DND-41 (cell line): ENCODE results near the gene SLC10A7.

ENCODE experiments used
- EZH2 ChIP-seq: IDR thresholded peaks from 3 replicates; pipeline ENCODE4 v1.6.1; 2012; ENCODE audit warnings: borderline replicate concordance, low read depth, mild to moderate bottlenecking, moderate library complexity, low read length, inconsistent platforms; ENCODE audit not compliant: severe bottlenecking
- TF ChIP-seq, protein P1 (sequence below): IDR thresholded peaks from 2 replicates; pipeline ENCODE4 v1.5.1; 2012; ENCODE audit warnings: borderline replicate concordance, low read length, moderate library complexity, mild to moderate bottlenecking; ENCODE audit not compliant: poor library complexity, severe bottlenecking; ENCODE audit errors: extremely low read depth

DNA sequence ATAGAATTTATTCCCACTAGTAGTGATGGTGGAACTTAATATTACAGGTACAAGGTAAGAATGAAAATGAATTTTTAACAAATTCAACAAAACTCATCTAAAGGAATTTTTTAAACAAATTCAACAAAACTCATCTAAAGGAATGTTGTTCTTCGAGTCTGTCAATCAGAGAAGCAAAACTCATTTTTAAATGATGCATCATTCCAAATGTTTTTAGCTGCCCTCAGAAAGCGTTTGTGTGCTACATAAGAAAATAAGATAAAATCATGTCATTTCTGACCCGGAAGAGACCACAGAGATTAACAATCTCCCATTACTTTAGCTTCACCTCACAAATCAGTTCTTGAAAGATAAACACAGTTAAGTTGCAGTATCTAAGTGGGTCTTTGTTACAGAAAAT is 178.0 kb downstream of the SLC10A7 start:
- TF ChIP-seq, protein P1, sequence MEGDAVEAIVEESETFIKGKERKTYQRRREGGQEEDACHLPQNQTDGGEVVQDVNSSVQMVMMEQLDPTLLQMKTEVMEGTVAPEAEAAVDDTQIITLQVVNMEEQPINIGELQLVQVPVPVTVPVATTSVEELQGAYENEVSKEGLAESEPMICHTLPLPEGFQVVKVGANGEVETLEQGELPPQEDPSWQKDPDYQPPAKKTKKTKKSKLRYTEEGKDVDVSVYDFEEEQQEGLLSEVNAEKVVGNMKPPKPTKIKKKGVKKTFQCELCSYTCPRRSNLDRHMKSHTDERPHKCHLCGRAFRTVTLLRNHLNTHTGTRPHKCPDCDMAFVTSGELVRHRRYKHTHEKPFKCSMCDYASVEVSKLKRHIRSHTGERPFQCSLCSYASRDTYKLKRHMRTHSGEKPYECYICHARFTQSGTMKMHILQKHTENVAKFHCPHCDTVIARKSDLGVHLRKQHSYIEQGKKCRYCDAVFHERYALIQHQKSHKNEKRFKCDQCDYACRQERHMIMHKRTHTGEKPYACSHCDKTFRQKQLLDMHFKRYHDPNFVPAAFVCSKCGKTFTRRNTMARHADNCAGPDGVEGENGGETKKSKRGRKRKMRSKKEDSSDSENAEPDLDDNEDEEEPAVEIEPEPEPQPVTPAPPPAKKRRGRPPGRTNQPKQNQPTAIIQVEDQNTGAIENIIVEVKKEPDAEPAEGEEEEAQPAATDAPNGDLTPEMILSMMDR = no peak
- TF ChIP-seq EZH2 = no peak
